ENCODE data around the gene INPP5F. TPM values are rescaled to one million over a fixed set of nuclear protein-coding genes. Genes with fewer than 3 reads are reported as not detected.
"Not testable (repeated sequence)": the region's sequence is repeated elsewhere in the genome, so short reads cannot be mapped to it uniquely, and the experiment has no call there.

INPP5F gene
- total and polyA plus RNA-seq, 2 experiments from 2014 or later: 8.5 to 10.9 TPM

DNA sequence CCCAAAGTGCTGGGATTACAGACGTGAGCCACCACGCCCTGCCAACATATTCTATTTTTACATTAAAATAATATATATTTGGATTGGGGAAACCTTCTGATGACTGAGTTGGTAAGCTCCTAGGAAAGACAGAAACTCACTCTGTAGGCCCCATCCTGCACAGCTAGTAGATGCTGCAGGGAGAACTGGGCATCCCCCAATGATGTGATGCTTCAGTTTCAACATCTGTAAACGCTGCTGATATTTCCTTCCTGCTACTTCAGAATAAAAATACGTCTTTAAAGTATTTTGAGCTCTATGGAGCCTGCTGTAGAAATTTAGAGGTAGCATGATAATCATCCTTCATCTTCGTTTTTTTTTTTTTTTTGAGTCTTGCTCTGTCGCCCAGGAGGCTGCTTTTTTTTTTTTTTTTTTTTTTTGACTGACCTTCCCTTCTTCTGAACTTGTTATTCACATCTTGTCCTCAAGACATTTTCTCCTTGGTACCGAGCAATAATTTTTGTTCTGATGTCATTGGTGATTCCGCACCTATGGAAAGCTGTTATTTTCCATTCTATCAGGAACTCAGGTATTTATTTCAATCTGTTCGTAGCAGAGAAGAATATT, 21.8 kb upstream of the INPP5F start:
- no peaks in the 10 kb centered on the region for H3K4me1 ChIP-seq (ENCODE audit: insufficient read depth)
- no peaks in the 10 kb centered on the region for H4K20me1 ChIP-seq (ENCODE audit: insufficient read depth)
- H3K9me2 ChIP-seq (ENCODE audit: insufficient read depth): no peaks in the 10 kb centered on the region
- WGBS, 2 experiments (ENCODE audit: low coverage in 1 of 2, low lambda C conversion rate in 2 of 2, missing lambda C conversion rate in 2 of 2): 85 to 86% methylated on average over 9 of the region's 9 CpGs
- no peak overlapping the region for H3K4me2 ChIP-seq (ENCODE audit: unreplicated experiment)
- TF ChIP-seq EZH2 (IDR thresholded peaks at IDR 0.05; ENCODE audit: insufficient read depth, poor library complexity, severe bottlenecking) (no peak), EZH2phosphoT487 (IDR thresholded peaks at IDR 0.05; ENCODE audit: insufficient read depth, low read depth) (no peak)
- H3K27me3 ChIP-seq (replicated peaks; ENCODE audit: insufficient read depth): no peaks in the 10 kb centered on the region
- no peak overlapping the region for H2AFZ ChIP-seq
- H3K9me3 ChIP-seq (ENCODE audit: low read depth): no peaks in the 10 kb centered on the region
- H3K27ac ChIP-seq: no peak overlapping the region
- in situ Hi-C loops (cut with MboI): no loop called here
- H3K36me3 ChIP-seq (ENCODE audit: low read depth): no peaks in the 10 kb centered on the region
- H3K9ac ChIP-seq: no peak overlapping the region
- no peak overlapping the region for H3K4me3 ChIP-seq
- no peaks in the 10 kb centered on the region for H3K79me2 ChIP-seq (ENCODE audit: insufficient read depth)
- no peak for DNase-seq
- H3F3A ChIP-seq (ENCODE audit: insufficient read depth): peaks cover 7% of the 10 kb centered on the region; the same call in 1 of the 2 replicates

DNA sequence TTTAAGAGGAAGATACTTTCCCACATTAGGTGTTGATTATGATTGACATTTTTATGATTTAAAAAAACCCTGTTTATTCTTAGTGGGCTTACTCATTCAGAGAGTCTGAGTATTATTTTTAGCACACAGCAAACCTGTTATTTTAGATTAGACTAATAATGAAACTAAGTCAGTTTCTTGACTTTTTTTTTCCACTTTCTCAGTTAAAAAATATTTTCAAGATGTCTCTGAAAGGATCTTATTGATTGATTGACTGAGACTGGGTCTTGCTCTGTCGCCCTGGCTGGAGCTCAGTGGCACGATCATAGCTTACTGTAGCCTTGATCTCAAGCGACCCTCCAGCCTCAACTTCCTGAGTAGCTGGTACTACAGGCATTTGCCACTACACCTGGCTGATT, 20.4 kb upstream of the INPP5F start:
- no peaks in the 10 kb centered on the region for H3K9me3 ChIP-seq (ENCODE audit: low read depth)
- H3K4me2 ChIP-seq (ENCODE audit: unreplicated experiment): no peak overlapping the region
- no peaks in the 10 kb centered on the region for H3K27me3 ChIP-seq (replicated peaks; ENCODE audit: insufficient read depth)
- no peaks in the 10 kb centered on the region for H4K20me1 ChIP-seq (ENCODE audit: insufficient read depth)
- no peak overlapping the region for H3K9ac ChIP-seq
- H3K4me3 ChIP-seq: no peak overlapping the region
- in situ Hi-C loops (cut with MboI): no loop called here
- H3K79me2 ChIP-seq (ENCODE audit: insufficient read depth): no peaks in the 10 kb centered on the region
- 86 to 93% methylated on average over 3 of the region's 3 CpGs for WGBS, 2 experiments (ENCODE audit: low coverage in 1 of 2, low lambda C conversion rate in 2 of 2, missing lambda C conversion rate in 2 of 2)
- no peak for DNase-seq
- no peaks in the 10 kb centered on the region for H3K9me2 ChIP-seq (ENCODE audit: insufficient read depth)
- H3K36me3 ChIP-seq (ENCODE audit: low read depth): no peaks in the 10 kb centered on the region
- H3F3A ChIP-seq (ENCODE audit: insufficient read depth): peaks cover 7% of the 10 kb centered on the region; the same call in 1 of the 2 replicates
- no peak overlapping the region for H2AFZ ChIP-seq
- TF ChIP-seq EZH2 (IDR thresholded peaks at IDR 0.05; ENCODE audit: insufficient read depth, poor library complexity, severe bottlenecking) (no peak), EZH2phosphoT487 (IDR thresholded peaks at IDR 0.05; ENCODE audit: insufficient read depth, low read depth) (no peak)
- H3K27ac ChIP-seq: no peak overlapping the region
- no peaks in the 10 kb centered on the region for H3K4me1 ChIP-seq (ENCODE audit: insufficient read depth)

- H3K79me2 ChIP-seq (ENCODE audit: insufficient read depth): no peaks in the 10 kb centered on the region
- H3K9me3 ChIP-seq (ENCODE audit: low read depth): no peaks in the 10 kb centered on the region
- WGBS, 2 experiments (ENCODE audit: low coverage in 1 of 2, low lambda C conversion rate in 2 of 2, missing lambda C conversion rate in 2 of 2): 42 to 47% methylated on average over 7 of the region's 7 CpGs
- no peaks in the 10 kb centered on the region for H3K4me1 ChIP-seq (ENCODE audit: insufficient read depth)
- H3K4me2 ChIP-seq (ENCODE audit: unreplicated experiment): no peak overlapping the region
- no peak overlapping the region for H3K9ac ChIP-seq
- no peaks in the 10 kb centered on the region for H4K20me1 ChIP-seq (ENCODE audit: insufficient read depth)
- H3K27ac ChIP-seq: no peak overlapping the region
- no peak overlapping the region for H2AFZ ChIP-seq
- no peaks in the 10 kb centered on the region for H3K9me2 ChIP-seq (ENCODE audit: insufficient read depth)
- H3K4me3 ChIP-seq: no peak overlapping the region
- peaks cover 7% of the 10 kb centered on the region; the same call in 1 of the 2 replicates for H3F3A ChIP-seq (ENCODE audit: insufficient read depth)
- H3K36me3 ChIP-seq (ENCODE audit: low read depth): no peaks in the 10 kb centered on the region
- in situ Hi-C loops (cut with MboI): no loop called here
- no peak for DNase-seq
- no peaks in the 10 kb centered on the region for H3K27me3 ChIP-seq (replicated peaks; ENCODE audit: insufficient read depth)
- TF ChIP-seq EZH2 (IDR thresholded peaks at IDR 0.05; ENCODE audit: insufficient read depth, poor library complexity, severe bottlenecking): no peak
- TF ChIP-seq EZH2phosphoT487 (IDR thresholded peaks at IDR 0.05; ENCODE audit: insufficient read depth, low read depth): no peak
Measured at GRCh38 chr10:119706521-119707278, 19.1 kb upstream of the INPP5F start.

GRCh38 chr10:119707331-119707730, 18.5 kb upstream of the INPP5F start:
- in situ Hi-C loops (cut with MboI); H2AFZ ChIP-seq; H3K27me3 ChIP-seq (replicated peaks; ENCODE audit: insufficient read depth); H3K9ac ChIP-seq; H3K4me1 ChIP-seq (ENCODE audit: insufficient read depth); H3K36me3 ChIP-seq (ENCODE audit: low read depth); DNase-seq; H3K27ac ChIP-seq; H3K79me2 ChIP-seq (ENCODE audit: insufficient read depth); H3K4me2 ChIP-seq (ENCODE audit: unreplicated experiment); H3K9me3 ChIP-seq (ENCODE audit: low read depth); H3K4me3 ChIP-seq; H4K20me1 ChIP-seq (ENCODE audit: insufficient read depth); H3F3A ChIP-seq (ENCODE audit: insufficient read depth); H3K9me2 ChIP-seq (ENCODE audit: insufficient read depth): not testable (repeated sequence)
- 56 to 61% methylated on average over 5 of the region's 5 CpGs for WGBS, 2 experiments (ENCODE audit: low coverage in 1 of 2, low lambda C conversion rate in 2 of 2, missing lambda C conversion rate in 2 of 2)

- H2AFZ ChIP-seq; H3K9me2 ChIP-seq (ENCODE audit: insufficient read depth); H3K36me3 ChIP-seq (ENCODE audit: low read depth); H3K27ac ChIP-seq; H3K9ac ChIP-seq; H3K27me3 ChIP-seq (replicated peaks; ENCODE audit: insufficient read depth); H4K20me1 ChIP-seq (ENCODE audit: insufficient read depth); H3K4me3 ChIP-seq; H3K4me2 ChIP-seq (ENCODE audit: unreplicated experiment); H3K4me1 ChIP-seq (ENCODE audit: insufficient read depth); H3F3A ChIP-seq (ENCODE audit: insufficient read depth); DNase-seq; in situ Hi-C loops (cut with MboI); H3K9me3 ChIP-seq (ENCODE audit: low read depth); H3K79me2 ChIP-seq (ENCODE audit: insufficient read depth): not testable (repeated sequence)
- WGBS, 2 experiments (ENCODE audit: low coverage in 1 of 2, low lambda C conversion rate in 2 of 2, missing lambda C conversion rate in 2 of 2): 69 to 75% methylated on average over 1 of the region's 1 CpG
Measured at GRCh38 chr10:119710935-119711334, 14.9 kb upstream of the INPP5F start.
